ENCODE data around the gene DEF6.

The DEF6 gene

GRCh38 chr6:35259194-35259947 is 38.2 kb upstream of the DEF6 start, which contains the start of gene ZNF76:
TSS of gene ZNF76 (plus strand) at chr6:35259735. CDS start at chr6:35281152, 21,417 bp downstream.
- DNase-seq (ENCODE audit: insufficient read length, low spot score) (peak; percentile 76), FAIRE-seq (no peak)
- TF ChIP-seq CTCF (IDR thresholded peaks at IDR 0.05; ENCODE audit: insufficient read depth, missing control alignments) = no peak

DNA sequence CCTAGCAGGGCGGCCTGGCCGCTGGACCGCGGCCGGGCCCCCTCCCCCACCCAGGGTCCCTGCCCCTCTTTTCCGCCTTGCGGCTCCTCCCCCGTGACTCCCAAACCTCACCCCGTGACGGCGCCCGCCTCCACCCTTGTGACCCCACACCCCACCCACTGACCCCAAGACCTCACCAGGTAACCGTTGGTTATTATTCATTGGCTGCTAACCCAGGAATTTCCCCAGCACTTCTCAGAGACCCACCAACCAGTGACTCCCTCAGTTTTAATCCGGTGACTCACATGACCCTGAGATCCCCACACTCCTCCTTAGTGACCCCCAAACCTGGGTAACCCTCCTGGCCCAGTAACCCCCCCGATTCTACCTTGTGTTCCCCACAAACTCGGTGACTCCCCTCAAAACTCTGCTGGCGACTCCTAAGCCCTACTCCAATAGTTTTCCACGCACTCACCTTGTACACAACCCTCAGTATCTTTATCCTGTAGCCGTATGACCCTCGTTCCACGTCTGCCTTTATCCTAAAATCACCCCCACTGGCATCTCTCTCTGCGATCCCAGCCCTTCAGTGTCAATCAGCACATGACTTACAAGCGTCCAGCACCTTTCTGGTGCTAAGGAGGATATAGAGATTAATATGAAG is 37.5 kb upstream of the DEF6 start:
- DNase-seq (ENCODE audit: insufficient read length, low spot score) (no peak), FAIRE-seq (no peak)
- TF ChIP-seq CTCF (IDR thresholded peaks at IDR 0.05; ENCODE audit: insufficient read depth, missing control alignments) = no peak

DNA sequence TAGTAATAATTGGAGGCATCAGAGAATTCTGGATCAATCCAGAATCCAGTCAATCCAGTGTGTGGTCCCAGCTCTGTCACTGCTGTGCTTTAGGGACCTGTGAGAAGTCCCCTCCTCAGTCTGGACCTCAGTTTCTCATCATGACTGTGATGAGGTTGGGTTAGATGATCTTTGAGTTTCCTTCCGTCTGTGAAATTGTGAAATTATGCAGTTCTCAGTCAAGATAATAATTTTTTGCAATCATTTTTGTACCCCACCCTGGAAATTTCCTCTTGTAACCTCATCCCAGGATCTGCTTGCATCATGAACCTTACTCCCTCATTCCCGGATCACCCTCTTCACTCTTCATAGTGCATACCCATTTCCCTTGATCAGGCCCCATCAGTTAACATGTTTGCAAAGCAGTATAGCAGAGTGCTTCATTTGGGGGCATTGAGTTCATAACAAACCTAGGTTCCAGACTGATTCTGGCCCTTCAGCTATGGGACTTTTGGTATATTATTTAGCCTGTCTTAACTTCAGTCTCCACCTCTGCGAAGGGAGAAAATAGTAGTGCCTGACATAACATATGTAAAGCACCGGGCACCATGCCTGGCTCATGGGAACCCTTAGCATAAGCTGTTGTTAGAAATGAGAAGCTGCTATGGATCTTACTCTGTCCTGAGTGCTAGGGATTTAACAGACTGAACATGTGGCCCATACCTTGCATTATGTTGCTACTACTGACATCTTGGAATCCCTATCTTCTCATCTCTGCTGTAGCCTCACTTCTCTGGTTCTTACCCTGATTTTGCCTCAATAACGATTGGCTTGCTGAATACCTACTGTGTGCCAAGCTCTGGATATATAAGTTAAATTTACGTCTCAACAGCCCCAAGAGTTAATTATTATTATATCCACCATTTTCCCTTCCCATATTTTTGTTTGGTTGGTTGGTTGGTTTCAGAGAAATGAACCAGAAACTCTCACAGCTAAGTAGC is 36.7 kb upstream of the DEF6 start:
- DNase-seq (ENCODE audit: insufficient read length, low spot score) = no peak
- no peak for FAIRE-seq
- no peak for TF ChIP-seq CTCF (IDR thresholded peaks at IDR 0.05; ENCODE audit: insufficient read depth, missing control alignments)

DNA sequence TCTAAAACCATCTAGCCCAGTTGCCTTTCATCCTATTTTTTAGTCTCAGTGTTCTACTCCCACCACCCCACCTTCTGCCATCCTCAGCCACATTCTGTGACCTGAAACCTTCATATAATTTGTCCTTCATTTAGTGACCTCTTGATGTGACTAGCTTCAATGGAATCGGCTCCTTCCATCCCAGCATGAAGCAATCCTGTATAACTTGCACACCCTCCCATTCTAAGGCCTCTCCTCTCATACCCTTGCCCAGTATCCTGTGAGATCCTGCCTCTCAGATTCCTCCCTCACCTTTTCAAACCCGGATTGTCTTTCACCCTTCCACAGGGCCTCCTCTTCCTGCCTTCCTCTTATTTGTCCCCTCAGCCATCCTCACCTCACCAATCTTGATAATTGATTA is 35.0 kb upstream of the DEF6 start:
- no peak for FAIRE-seq
- TF ChIP-seq CTCF (IDR thresholded peaks at IDR 0.05; ENCODE audit: insufficient read depth, missing control alignments) = no peak
- no peak for DNase-seq (ENCODE audit: insufficient read length, low spot score)

DNA sequence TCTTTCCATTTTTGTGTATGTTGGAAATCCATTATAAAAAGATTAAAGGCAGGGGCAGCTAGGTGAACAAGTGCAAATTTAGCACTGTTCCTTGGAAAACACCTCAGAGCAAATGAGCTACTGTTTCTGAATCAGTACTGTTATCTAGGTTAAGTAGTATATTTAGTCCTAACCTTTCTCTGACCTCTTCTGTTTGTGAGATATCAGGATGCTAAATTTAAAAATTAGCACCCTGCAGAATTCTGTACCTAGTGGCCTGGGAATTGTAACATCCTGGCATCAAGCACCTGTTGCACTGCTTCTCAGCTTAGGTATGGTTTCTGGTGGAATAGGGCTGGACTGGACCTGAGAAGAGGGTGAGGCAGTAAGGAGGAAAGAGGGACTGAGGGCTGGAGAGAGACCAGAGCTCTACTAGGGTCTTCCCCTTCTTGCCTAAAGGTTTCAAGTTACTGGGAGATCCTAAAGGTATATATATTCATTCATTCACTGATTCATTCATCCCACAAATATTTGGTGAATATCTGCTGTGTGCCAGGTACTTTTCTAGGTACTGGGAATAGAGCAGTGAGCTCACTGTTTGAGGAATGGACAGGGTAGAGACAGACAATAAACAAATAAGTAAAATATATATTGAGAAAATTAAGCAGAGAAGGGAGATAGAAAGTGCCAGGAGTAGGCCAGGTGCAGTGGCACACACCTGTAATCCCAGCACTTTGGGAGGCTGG is 32.9 kb upstream of the DEF6 start:
- no peak for FAIRE-seq
- no peak for TF ChIP-seq CTCF (IDR thresholded peaks at IDR 0.05; ENCODE audit: insufficient read depth, missing control alignments)
- DNase-seq (ENCODE audit: insufficient read length, low spot score) = no peak

GRCh38 chr6:35265523-35265922 is 32.1 kb upstream of the DEF6 start:
- DNase-seq (ENCODE audit: insufficient read length, low spot score) = no peak

More at GRCh38 chr6:35265523-35265922, 32.1 kb upstream of the DEF6 start:
- FAIRE-seq = no peak
- no peak for TF ChIP-seq CTCF (IDR thresholded peaks at IDR 0.05; ENCODE audit: insufficient read depth, missing control alignments)

Data from D721Med (cell line).